Suprapubic skin (tissue), 4 donors: Measurements from ENCODE around the gene AKAP1. TPM values are rescaled to one million over a fixed set of nuclear protein-coding genes. Genes with fewer than 3 reads are reported as not detected.

ENCODE experiments used
- DNase-seq, 2 donors: peaks; one replicate each; pipeline ENCODE4 v3.0.0-alpha.2; 2019; ENCODE audit warnings: low spot score in 2 of 2
- H3K27ac ChIP-seq: fragments of 200-600 bp; sonication (generic); one replicate; pipeline ENCODE4 v1.5.1; 2019
- H3K27me3 ChIP-seq: fragments of 200-600 bp; sonication (generic); one replicate; pipeline ENCODE4 v1.5.1; 2019
- H3K36me3 ChIP-seq: fragments of 200-600 bp; sonication (generic); one replicate; pipeline ENCODE4 v1.5.1; 2019
- H3K4me1 ChIP-seq: fragments of 200-600 bp; sonication (generic); one replicate; pipeline ENCODE4 v1.5.1; 2019
- H3K4me3 ChIP-seq: fragments of 200-600 bp; sonication (generic); one replicate; pipeline ENCODE4 v1.5.1; 2019; ENCODE audit warnings: mild to moderate bottlenecking
- H3K9me3 ChIP-seq: fragments of 200-600 bp; sonication (generic); one replicate; pipeline ENCODE4 v1.5.1; 2019
- CTCF ChIP-seq, 2 donors: fragments of 200-600 bp in 1 of 2; fragments of 450-650 bp in 1 of 2; sonication (generic) in 1 of 2; IDR thresholded peaks; one replicate each; pipeline ENCODE4 v1.5.1; 2016 to 2019; ENCODE audit warnings: antibody characterized with exemption in 2 of 2, mild to moderate bottlenecking in 1 of 2, moderate library complexity in 1 of 2
- EP300 ChIP-seq: sonication (generic); formaldehyde crosslinking; IDR thresholded peaks from one replicate; pipeline ENCODE4 v1.6.1; 2017; ENCODE audit warnings: antibody characterized with exemption
- POLR2A ChIP-seq, 2 donors: fragments of 450-650 bp; IDR thresholded peaks; one replicate each; pipeline ENCODE4 v1.6.1; 2017; ENCODE audit warnings: antibody characterized with exemption in 2 of 2, mild to moderate bottlenecking in 2 of 2, moderate library complexity in 2 of 2
- POLR2AphosphoS5 ChIP-seq, 3 donors: sonication (generic); formaldehyde crosslinking; IDR thresholded peaks; one replicate each; pipeline ENCODE4 v1.6.1; 2017; ENCODE audit warnings: antibody characterized with exemption in 3 of 3
- WGBS: methylation state at CpG from one replicate; pipeline ENCODE4 v1.1.5; 2018; 5-methylcytosine and 5-hydroxymethylcytosine counted together
- total RNA-seq, 4 donors: library from RNA; depleted of rRNA; stranded (reverse); fragments of >200 nt; gene quantifications; one replicate each; pipeline ENCODE4 v1.1.0, GENCODE V29; 2016

AKAP1 gene
- total RNA-seq, 4 donors from 2014 or later, result 50.1 to 76.2 (median 56.4) TPM

DNA sequence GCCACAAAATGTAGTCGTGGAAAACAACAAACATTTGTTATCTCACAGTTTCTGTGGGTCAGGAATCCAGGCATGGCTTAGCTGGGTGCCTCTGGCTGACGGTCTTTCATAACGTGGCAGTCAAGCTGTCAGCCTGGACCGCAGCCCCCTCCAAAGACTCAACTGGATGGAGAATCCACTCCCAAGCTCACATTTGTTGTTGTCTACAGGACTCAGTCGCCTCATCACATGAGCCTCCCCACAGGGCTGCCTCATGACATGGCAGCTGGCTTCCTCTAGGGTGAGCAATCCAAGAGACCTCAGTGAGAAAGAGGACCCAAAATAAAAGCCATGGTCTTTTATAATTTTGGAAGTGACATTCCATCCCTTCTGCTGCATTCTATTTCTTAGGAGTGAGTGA, 34.7 kb upstream of the AKAP1 start:
- no peaks in the 10 kb centered on the region for H3K9me3 ChIP-seq
- no peak overlapping the region for H3K4me3 ChIP-seq
- H3K4me1 ChIP-seq, result peaks cover 23% of the 10 kb centered on the region
- H3K27ac ChIP-seq, result no peak overlapping the region
- H3K27me3 ChIP-seq, result peaks cover 12% of the 10 kb centered on the region
- H3K36me3 ChIP-seq, result no peaks in the 10 kb centered on the region
- no peak for DNase-seq
- 73% methylated on average over 5 of the region's 5 CpGs for WGBS
- no peak for TF ChIP-seq CTCF (IDR thresholded peaks at IDR 0.05)
- no peak for TF ChIP-seq POLR2A (IDR thresholded peaks at IDR 0.05)
- TF ChIP-seq POLR2AphosphoS5 (IDR thresholded peaks at IDR 0.05), result no peak
- no peak for TF ChIP-seq EP300

DNA sequence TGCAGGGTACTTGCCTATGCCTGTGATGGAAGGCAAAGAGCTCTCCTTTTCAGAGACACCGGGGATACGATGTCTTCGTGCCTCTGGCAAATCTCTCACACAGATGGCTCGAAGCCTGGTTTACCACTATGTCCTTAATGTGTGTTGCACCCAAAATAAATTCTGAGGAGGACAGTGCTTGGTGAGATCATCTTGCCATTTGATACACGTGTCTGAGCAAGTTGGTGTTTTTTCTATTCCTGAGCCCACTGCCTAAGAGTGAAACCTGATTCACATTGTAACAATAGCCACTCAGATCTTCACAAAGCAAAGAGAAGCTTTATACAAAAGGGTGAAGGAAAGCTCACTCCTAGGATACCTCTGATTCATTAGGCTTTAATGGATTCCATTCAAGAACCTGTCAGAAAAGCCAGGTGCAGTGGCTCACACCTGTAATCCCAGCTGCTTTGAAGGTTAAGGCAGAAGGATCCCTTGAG, 33.1 kb upstream of the AKAP1 start:
- WGBS, result 33% methylated on average over 4 of the region's 5 CpGs
- no peaks in the 10 kb centered on the region for H3K36me3 ChIP-seq

DNA sequence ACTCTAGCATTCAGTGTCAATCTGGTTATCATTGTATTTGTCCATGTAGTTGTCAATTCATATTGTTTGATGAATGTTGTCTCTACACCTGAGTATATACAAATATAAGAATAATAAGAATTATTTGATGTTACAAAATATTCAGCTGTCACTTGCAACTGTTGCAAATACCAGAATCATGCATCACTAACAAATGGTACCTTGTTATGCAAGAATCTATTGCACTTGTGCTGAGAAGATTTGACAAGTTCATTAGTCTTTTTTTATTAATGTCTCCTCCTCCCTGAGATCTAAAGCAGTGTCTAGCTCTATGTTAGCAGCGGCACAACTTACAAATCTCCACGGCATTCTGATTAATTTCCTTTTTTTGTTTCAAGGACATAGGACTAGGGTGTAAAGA, 22.2 kb upstream of the AKAP1 start:
- Histone ChIP-seq H3K9me3 (no peaks in the 10 kb centered on the region), H3K4me1 (peaks cover 7% of the 10 kb centered on the region), H3K4me3 (no peak overlapping the region), H3K27ac (no peak overlapping the region), H3K27me3 (no peaks in the 10 kb centered on the region), H3K36me3 (no peaks in the 10 kb centered on the region)
- TF ChIP-seq POLR2A (IDR thresholded peaks at IDR 0.05) (no peak), EP300 (no peak), POLR2AphosphoS5 (IDR thresholded peaks at IDR 0.05) (no peak)
- 74% methylated on average over 2 of the region's 2 CpGs for WGBS
- DNase-seq, result no peak

More for the DNA sequence above, 33.1 kb upstream of the AKAP1 start:
- no peaks in the 10 kb centered on the region for H3K27me3 ChIP-seq
- H3K9me3 ChIP-seq, result no peaks in the 10 kb centered on the region
- no peak overlapping the region for H3K4me3 ChIP-seq
- DNase-seq, result no peak
- peak overlapping the region; percentile 48 for H3K27ac ChIP-seq
- no peak for TF ChIP-seq EP300
- TF ChIP-seq POLR2AphosphoS5 (IDR thresholded peaks at IDR 0.05), result peak in 1 of 3 donors; percentile 22
- no peak for TF ChIP-seq CTCF (IDR thresholded peaks at IDR 0.05)
- no peak for TF ChIP-seq POLR2A (IDR thresholded peaks at IDR 0.05)
- peaks cover 15% of the 10 kb centered on the region for H3K4me1 ChIP-seq

DNA sequence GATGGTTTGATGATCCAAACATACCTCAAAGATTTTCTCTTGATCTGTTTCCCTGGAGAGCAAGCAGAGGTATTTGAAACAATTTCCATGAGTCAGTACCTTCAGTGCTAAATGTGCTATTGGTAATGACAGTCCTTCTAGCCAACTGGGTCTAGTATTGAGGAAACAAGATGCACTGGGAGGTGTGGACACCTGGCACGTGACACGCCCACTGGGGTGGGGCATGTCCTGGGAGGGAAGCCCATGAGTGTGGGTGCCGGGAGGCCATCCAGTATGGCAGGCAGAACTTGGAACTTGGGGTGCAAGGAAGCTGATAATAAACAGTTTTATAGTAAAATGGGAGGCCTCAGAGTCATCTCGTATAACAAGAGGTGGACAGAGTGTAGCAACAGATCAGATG, 17.9 kb upstream of the AKAP1 start:
- Histone ChIP-seq H3K4me1 (peaks cover 17% of the 10 kb centered on the region), H3K36me3 (no peaks in the 10 kb centered on the region), H3K27ac (peak overlapping the region; percentile 70), H3K4me3 (no peak overlapping the region), H3K9me3 (no peaks in the 10 kb centered on the region), H3K27me3 (no peaks in the 10 kb centered on the region)
- TF ChIP-seq EP300 (no peak), POLR2A (IDR thresholded peaks at IDR 0.05) (no peak), POLR2AphosphoS5 (IDR thresholded peaks at IDR 0.05) (no peak)
- WGBS, result 43% methylated on average over 4 of the region's 4 CpGs
- no peak for DNase-seq

DNA sequence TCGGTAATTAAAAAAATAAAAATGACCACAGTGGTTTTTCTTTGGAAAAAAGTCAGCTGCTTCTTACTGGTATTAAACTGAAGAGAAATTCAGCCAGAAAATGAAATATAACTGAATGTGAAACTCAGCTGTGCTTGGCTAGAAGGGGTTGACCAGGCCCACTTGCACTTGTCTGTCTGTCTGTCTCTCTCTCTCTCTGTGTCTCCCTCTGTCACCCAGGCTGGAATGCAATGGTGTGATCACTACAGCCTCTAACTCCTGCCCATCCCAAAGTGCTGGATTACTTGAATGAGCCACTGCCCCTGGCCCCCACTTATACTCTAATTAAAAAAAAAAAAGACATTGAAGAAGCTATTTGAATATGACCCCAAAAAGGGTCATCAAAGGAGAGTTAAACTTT, 17.3 kb upstream of the AKAP1 start:
- no peaks in the 10 kb centered on the region for H3K27me3 ChIP-seq
- peak overlapping the region; percentile 70 for H3K27ac ChIP-seq
- no peak for TF ChIP-seq POLR2A (IDR thresholded peaks at IDR 0.05)
- no peak for TF ChIP-seq CTCF (IDR thresholded peaks at IDR 0.05)
- no peak for TF ChIP-seq POLR2AphosphoS5 (IDR thresholded peaks at IDR 0.05)
- TF ChIP-seq EP300, result no peak
- no peak for DNase-seq
- no peaks in the 10 kb centered on the region for H3K9me3 ChIP-seq
- H3K36me3 ChIP-seq, result no peaks in the 10 kb centered on the region
- WGBS, result 70% methylated on average over 1 of the region's 1 CpG
- H3K4me3 ChIP-seq, result no peak overlapping the region
- H3K4me1 ChIP-seq, result peaks cover 17% of the 10 kb centered on the region

DNA sequence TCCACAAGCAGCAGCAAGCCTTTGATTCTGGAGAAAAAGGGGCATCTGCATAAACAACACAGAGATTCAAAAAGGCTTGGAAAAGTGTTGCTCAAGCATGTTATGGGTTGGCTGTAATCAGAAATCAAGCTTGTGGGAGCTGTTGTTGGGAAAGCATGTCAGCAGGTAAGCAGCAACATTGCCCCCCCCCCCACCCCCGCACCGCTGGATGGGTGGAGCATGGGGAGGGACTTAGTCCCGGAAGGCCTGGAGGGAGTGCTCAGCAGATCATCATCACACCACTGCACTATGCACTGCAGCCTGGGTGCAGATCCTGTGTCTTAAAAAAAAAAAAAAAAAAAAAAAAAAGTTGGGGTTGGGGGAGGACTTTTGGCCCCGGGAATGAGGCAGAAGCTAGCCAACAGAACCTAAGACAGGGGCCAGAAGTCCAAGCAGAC, 16.8 kb upstream of the AKAP1 start:
- DNase-seq, result no peak
- H3K27ac ChIP-seq, result peak overlapping the region; percentile 70
- 8% methylated on average over 4 of the region's 4 CpGs for WGBS
- peaks cover 17% of the 10 kb centered on the region for H3K4me1 ChIP-seq
- no peaks in the 10 kb centered on the region for H3K36me3 ChIP-seq
- no peak overlapping the region for H3K4me3 ChIP-seq
- H3K27me3 ChIP-seq, result no peaks in the 10 kb centered on the region
- no peak for TF ChIP-seq EP300
- H3K9me3 ChIP-seq, result no peaks in the 10 kb centered on the region

- no peak overlapping the region for H3K4me3 ChIP-seq
- no peak overlapping the region for H3K27ac ChIP-seq
- H3K27me3 ChIP-seq, result no peaks in the 10 kb centered on the region
- no peaks in the 10 kb centered on the region for H3K36me3 ChIP-seq
- DNase-seq, result no peak
- 87% methylated on average over 2 of the region's 2 CpGs for WGBS
- H3K4me1 ChIP-seq, result peaks cover 17% of the 10 kb centered on the region
- no peaks in the 10 kb centered on the region for H3K9me3 ChIP-seq
- TF ChIP-seq POLR2AphosphoS5 (IDR thresholded peaks at IDR 0.05), result no peak
- TF ChIP-seq CTCF (IDR thresholded peaks at IDR 0.05), result no peak
- TF ChIP-seq EP300, result no peak
Observed at GRCh38 chr17:57068707-57069106, 16.3 kb upstream of the AKAP1 start.
